ENCODE measurements around the gene SLC26A6.
A peak's percentile ranks its signal among the peaks of the same experiment; 100 is the strongest.

The SLC26A6 gene

GRCh38 chr3:48598323-48599076 is 36.8 kb downstream of the SLC26A6 start:
- peak; percentile 67 for DNase-seq

GRCh38 chr3:48597408-48597800 is 37.9 kb downstream of the SLC26A6 start:
- DNase-seq: no peak

- DNase-seq: no peak
Observed at GRCh38 chr3:48596676-48597407, 38.4 kb downstream of the SLC26A6 start.

- DNase-seq: no peak
Observed at GRCh38 chr3:48596157-48596556, 39.1 kb downstream of the SLC26A6 start.

GRCh38 chr3:48595526-48596121 is 39.6 kb downstream of the SLC26A6 start:
- DNase-seq: peak; percentile 67

GRCh38 chr3:48595075-48595525 is 40.2 kb downstream of the SLC26A6 start, which contains the start of gene COL7A1:
Gene COL7A1 (minus strand): TSS chr3:48595329. CDS start chr3:48595159, 170 bp downstream.
- peak; percentile 52 for DNase-seq

- peak; percentile 43 for DNase-seq
Observed at GRCh38 chr3:48594417-48595049, 40.7 kb downstream of the SLC26A6 start.

GRCh38 chr3:48593337-48593736 is 41.9 kb downstream of the SLC26A6 start:
- DNase-seq: no peak

GRCh38 chr3:48592519-48593087 is 42.7 kb downstream of the SLC26A6 start:
- no peak for DNase-seq

GRCh38 chr3:48591886-48592518 is 43.3 kb downstream of the SLC26A6 start:
- DNase-seq: no peak

GRCh38 chr3:48591436-48591835 is 43.8 kb downstream of the SLC26A6 start:
- no peak for DNase-seq

- no peak for DNase-seq
Observed at GRCh38 chr3:48588230-48588629, 47.0 kb downstream of the SLC26A6 start.

GRCh38 chr3:48587686-48588085 is 47.6 kb downstream of the SLC26A6 start:
- DNase-seq: no peak

GRCh38 chr3:48585411-48585810 is 49.9 kb downstream of the SLC26A6 start:
- no peak for DNase-seq

GRCh38 chr3:48584836-48585235 is 50.4 kb downstream of the SLC26A6 start:
- no peak for DNase-seq

GRCh38 chr3:48581621-48582481 is 53.4 kb downstream of the SLC26A6 start:
- no peak for DNase-seq

GRCh38 chr3:48576647-48577046 is 58.6 kb downstream of the SLC26A6 start:
- DNase-seq: no peak

Measured in eye (tissue), 1 donor.